Naive B cell (primary cell): Measurements from ENCODE around the gene S100A1. TPM values are rescaled to one million over a fixed set of nuclear protein-coding genes. Genes with fewer than 3 reads are reported as not detected.

ENCODE experiments used
- ATAC-seq, 2 donors: fragments of 150-1000 bp; cut with Tn5 transposase; 2 replicates each; pipeline ENCODE4 v1.10.0; 2021; ENCODE audit warnings: low read depth in 2 of 2, mild to moderate bottlenecking in 2 of 2, moderate library complexity in 2 of 2
- DNase-seq: peaks from one replicate; pipeline ENCODE4 v3.0.0; 2022
- H3K27ac Mint-ChIP-seq, 6 donors: one replicate each; pipeline ENCODE4 v1.8.0; 2020 to 2022; ENCODE audit warnings: mild to moderate bottlenecking in 6 of 6, mixed read lengths in 6 of 6, moderate library complexity in 5 of 6, inconsistent platforms in 2 of 6
- H3K27me3 Mint-ChIP-seq, 3 donors: one replicate each; pipeline ENCODE4 v1.8.0; 2021 to 2022; ENCODE audit warnings: mixed read lengths in 3 of 3, mild to moderate bottlenecking in 1 of 3
- H3K36me3 Mint-ChIP-seq, 2 donors: one replicate each; pipeline ENCODE4 v1.8.0; 2020 to 2022; ENCODE audit warnings: mixed read lengths in 2 of 2, inconsistent platforms in 1 of 2, mild to moderate bottlenecking in 1 of 2
- H3K4me1 Mint-ChIP-seq, 3 donors: one replicate each; pipeline ENCODE4 v1.8.0; 2020 to 2022; ENCODE audit warnings: mixed read lengths in 3 of 3, inconsistent platforms in 1 of 3, mild to moderate bottlenecking in 1 of 3, moderate library complexity in 1 of 3
- H3K4me3 Mint-ChIP-seq, 8 donors: one replicate each; pipeline ENCODE4 v1.8.0; 2020 to 2022; ENCODE audit warnings: mild to moderate bottlenecking in 8 of 8, mixed read lengths in 8 of 8, moderate library complexity in 8 of 8, inconsistent platforms in 2 of 8
- H3K9me3 Mint-ChIP-seq, 7 donors: one replicate each; pipeline ENCODE4 v1.8.0; 2020 to 2022; ENCODE audit warnings: mixed read lengths in 7 of 7, mild to moderate bottlenecking in 5 of 7, inconsistent platforms in 2 of 7, moderate library complexity in 1 of 7
- polyA plus RNA-seq, 6 donors: library from polyadenylated mRNA; unstranded; fragments of 300-500 nt; fragmentation: Illumina TruSeq; gene quantifications; one replicate each; pipeline ENCODE4 v1.2.3, GENCODE V29; 2021; ENCODE audit warnings: low read depth in 6 of 6

Gene S100A1
- polyA plus RNA-seq, 6 donors from 2014 or later: not detected

DNA sequence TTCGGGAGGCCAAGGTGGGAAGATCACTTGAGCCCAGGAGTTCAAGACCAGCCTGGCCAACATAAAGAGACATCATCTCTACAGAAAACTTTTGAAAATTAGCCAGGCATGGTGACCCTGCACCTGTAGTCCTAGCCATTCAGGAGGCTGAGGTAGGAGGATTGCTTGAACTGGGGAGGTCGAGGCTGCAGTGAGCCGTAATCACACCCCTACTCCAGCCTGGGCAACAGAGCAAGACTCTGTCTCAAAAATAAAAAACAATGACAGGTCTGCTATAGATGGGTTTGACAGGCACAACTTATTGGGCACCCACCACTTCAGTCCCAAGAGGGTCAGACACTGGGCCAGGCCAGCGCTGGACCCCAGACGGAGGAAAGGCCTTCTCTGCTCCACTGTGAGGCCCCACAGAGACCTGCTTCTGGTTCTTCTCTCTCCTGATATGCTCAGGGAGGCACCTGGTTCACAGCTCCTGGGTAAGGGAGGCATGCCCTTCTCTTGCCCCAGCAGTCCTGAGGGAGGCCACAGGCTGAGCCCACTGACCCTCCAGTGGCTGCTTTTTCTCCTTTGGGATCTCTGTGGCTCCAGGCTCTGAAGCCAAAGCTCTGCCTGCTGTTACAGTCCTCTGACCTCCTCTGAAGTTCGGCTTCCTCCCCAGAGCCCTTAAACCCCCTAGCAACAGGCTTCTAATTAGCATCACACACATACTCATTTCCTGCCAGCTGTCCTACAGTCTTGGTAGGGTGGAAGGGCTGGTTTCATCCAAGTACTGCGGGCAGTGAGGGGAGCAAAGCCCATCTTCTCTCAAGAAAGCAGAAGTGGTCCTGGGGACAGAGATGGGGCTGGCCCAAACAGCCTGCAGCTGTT lies 29.7 kb upstream of the S100A1 start:
- ATAC-seq: peak; percentile 97 to 98
- Mint-ChIP-seq H3K4me3 (peak overlapping the region in 7 of 8 donors; percentile 10 to 87 (median 76)), H3K27me3 (no peaks in the 10 kb centered on the region), H3K36me3 (no peaks in the 10 kb centered on the region), H3K4me1 (peaks cover 22 to 58% (median 48%) of the 10 kb centered on the region in 3 donors), H3K27ac (peak overlapping the region; percentile 96 to 100 (median 98)), H3K9me3 (no peaks in the 10 kb centered on the region)
- peak; percentile 85 for DNase-seq

DNA sequence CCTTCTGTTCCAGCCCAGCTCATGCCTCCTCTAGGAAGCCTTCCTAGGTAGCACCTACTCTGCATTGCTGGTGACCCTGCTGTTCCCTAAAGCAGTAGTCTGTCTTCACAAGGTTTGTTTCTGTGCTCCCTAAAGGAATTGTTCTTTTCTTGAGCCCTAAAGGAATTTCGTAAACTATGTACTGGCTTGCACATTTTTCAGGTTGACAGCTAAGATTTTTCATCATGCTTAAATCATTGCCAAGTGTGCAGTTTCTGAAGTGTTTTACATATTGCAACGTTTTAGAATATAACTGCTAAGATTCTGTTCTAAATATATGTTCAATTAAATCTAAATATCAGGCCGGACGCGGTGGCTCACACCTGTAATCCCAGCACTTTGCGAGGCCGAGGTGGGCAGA lies 28.4 kb upstream of the S100A1 start:
- no peak for ATAC-seq
- no peaks in the 10 kb centered on the region for H3K9me3 Mint-ChIP-seq
- no peak for DNase-seq
- H3K27me3 Mint-ChIP-seq: no peaks in the 10 kb centered on the region
- peak overlapping the region in 4 of 6 donors; percentile 56 to 96 (median 91) for H3K27ac Mint-ChIP-seq
- peaks cover 22 to 58% (median 48%) of the 10 kb centered on the region in 3 donors for H3K4me1 Mint-ChIP-seq
- peak overlapping the region in 1 of 8 donors; percentile 61 for H3K4me3 Mint-ChIP-seq
- H3K36me3 Mint-ChIP-seq: no peaks in the 10 kb centered on the region

DNA sequence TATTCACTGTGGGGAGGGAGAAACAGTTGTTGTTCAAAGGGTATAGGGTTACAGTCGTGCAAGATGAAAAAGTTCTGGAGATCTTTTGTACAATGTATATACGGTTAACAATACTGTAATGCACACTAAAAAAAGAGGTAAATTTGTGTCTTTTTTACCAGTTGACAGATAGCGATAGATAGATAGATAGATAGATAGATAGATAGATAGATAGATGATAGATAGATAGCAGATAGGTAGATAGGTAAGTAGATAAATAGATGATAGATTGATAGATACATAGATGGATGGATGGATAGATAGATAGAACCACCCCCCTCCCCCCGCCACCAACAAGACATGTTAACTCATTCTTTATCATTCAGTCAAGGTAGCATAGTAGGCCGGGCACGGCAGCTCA lies 25.5 kb upstream of the S100A1 start:
- ATAC-seq (no peak), DNase-seq (no peak)
- H3K9me3 Mint-ChIP-seq: no peaks in the 10 kb centered on the region
- H3K27ac Mint-ChIP-seq: peak overlapping the region in 1 of 6 donors; percentile 22
- H3K4me3 Mint-ChIP-seq: no peak overlapping the region
- peaks cover 19 to 40% (median 29%) of the 10 kb centered on the region in 3 donors for H3K4me1 Mint-ChIP-seq
- no peaks in the 10 kb centered on the region for H3K36me3 Mint-ChIP-seq
- no peaks in the 10 kb centered on the region for H3K27me3 Mint-ChIP-seq

DNA sequence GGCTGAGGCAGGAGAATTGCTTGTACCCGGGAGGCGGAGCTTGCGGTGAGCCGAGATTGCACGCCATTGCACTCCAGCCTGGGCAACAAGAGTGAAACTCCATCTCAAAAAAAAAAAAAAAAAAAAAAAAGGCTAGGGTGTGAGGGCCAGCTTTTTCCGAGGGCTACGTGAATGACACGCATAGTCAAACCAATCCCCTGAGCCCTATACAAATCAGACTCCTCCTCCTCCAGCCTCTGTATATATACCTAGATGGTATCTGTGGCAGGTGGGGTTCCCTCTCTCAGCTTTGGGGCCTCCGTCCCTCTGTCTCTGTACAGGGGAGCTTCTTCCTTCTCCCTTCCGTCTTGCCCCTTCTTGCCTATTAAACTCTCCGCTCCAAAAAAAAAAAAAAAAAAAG lies 22.0 kb upstream of the S100A1 start:
- no peak overlapping the region for H3K27ac Mint-ChIP-seq
- H3K9me3 Mint-ChIP-seq: no peaks in the 10 kb centered on the region
- DNase-seq (no peak), ATAC-seq (no peak)
- H3K4me1 Mint-ChIP-seq: peaks cover 4 to 16% (median 10%) of the 10 kb centered on the region in 3 donors
- no peak overlapping the region for H3K4me3 Mint-ChIP-seq
- H3K36me3 Mint-ChIP-seq: no peaks in the 10 kb centered on the region
- no peaks in the 10 kb centered on the region for H3K27me3 Mint-ChIP-seq

DNA sequence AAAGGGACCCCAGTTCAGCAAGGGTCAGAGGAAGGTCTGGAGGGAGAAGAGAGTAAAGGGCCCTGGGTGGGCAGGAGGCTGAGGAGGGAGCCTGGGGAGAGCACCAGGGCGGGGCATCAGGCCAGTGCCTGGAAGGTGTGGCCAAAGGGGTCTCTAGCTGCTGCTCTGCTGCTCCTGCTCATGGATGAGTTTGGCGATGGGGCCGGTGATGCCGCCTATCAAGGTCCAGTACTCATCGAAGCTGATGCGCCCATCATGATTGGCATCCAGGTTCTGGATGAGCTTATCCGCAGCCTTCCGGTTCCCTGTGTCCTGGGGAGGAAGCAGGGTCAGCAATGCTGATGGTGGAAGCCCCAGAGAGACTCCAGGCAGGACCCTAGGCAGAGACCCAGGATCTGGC lies 20.9 kb upstream of the S100A1 start:
- H3K4me1 Mint-ChIP-seq: peaks cover 3 to 5% (median 4%) of the 10 kb centered on the region in 3 donors
- no peak for ATAC-seq
- H3K4me3 Mint-ChIP-seq: no peak overlapping the region
- no peak for DNase-seq
- no peaks in the 10 kb centered on the region for H3K9me3 Mint-ChIP-seq
- H3K27ac Mint-ChIP-seq: peak overlapping the region in 1 of 6 donors; percentile 16
- no peaks in the 10 kb centered on the region for H3K36me3 Mint-ChIP-seq
- H3K27me3 Mint-ChIP-seq: no peaks in the 10 kb centered on the region

DNA sequence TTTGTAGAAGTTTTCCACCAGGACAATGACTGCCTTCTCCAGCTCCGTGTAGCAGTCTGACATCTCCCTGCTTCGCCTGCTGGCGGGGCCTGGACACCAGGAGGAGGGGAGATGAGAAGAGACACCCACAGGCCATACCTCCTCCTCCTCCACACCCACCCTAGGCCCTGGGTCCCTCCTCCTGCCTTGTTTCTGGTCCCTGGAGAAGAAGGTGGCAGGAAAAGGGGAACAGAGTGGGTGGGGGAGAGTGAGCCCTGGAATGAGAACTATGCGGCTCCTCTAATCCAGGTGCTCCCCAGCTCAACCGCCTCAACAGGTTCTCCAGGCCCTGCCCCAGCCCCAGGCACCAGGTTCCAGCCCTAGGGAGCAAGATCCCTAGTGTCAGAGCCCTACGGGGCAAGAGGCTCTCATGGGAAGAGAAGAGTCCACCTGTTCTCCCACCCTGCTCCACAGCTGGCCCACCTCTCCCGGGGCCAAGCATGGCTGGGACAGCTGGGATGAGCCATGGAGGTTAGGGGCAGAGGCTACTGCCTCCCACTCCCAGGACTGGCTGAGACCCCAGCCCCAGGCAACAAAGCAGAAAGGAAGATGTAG lies 20.0 kb upstream of the S100A1 start:
- DNase-seq: no peak
- Mint-ChIP-seq H3K27me3 (no peaks in the 10 kb centered on the region), H3K4me3 (no peak overlapping the region), H3K4me1 (no peaks in the 10 kb centered on the region), H3K9me3 (no peaks in the 10 kb centered on the region), H3K36me3 (no peaks in the 10 kb centered on the region), H3K27ac (peak overlapping the region in 1 of 6 donors; percentile 27)
- ATAC-seq: no peak

DNA sequence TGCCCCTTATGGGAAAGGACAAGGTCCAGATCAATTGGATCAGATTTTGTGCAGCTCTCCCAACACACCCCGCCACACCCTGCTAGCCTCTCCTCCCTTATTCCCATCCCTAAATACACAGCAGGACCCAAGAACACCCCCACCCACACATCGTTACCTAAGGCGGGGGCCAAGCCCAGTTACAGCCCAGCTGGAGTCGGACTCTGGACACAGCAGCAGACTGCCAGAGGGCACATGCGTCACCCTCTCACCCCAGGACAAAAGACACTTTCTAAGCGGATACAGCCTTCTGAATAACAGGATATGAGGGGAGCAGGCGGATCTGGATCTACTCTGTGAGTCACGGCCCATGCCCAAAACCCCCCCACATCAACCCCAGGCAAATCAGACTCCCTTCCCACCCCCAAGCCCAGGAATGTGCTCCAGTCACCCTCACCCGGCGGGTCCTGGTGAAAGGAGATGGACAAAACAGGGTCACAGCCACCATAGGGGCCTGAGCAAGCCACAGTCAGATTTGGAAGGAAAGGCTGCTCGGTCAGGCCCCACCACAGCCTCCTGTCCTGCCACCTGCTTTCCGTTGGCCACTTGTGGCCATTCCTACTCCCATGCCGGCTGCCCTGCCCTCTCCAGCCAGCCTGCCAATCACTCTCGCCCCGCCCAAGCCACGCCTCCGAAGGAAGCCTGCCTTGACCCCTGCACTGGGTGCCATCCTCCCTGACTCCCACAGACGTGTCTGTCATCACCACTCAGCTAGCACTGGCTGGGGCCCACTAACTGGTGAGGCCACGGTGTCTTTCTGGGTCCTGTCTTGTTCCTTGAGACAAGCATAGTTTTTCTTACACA lies 19.3 kb upstream of the S100A1 start:
- no peak overlapping the region for H3K4me3 Mint-ChIP-seq
- no peak for DNase-seq
- H3K9me3 Mint-ChIP-seq: no peaks in the 10 kb centered on the region
- no peaks in the 10 kb centered on the region for H3K36me3 Mint-ChIP-seq
- H3K27ac Mint-ChIP-seq: peak overlapping the region in 1 of 6 donors; percentile 16
- ATAC-seq: no peak
- H3K27me3 Mint-ChIP-seq: no peaks in the 10 kb centered on the region
- no peaks in the 10 kb centered on the region for H3K4me1 Mint-ChIP-seq

DNA sequence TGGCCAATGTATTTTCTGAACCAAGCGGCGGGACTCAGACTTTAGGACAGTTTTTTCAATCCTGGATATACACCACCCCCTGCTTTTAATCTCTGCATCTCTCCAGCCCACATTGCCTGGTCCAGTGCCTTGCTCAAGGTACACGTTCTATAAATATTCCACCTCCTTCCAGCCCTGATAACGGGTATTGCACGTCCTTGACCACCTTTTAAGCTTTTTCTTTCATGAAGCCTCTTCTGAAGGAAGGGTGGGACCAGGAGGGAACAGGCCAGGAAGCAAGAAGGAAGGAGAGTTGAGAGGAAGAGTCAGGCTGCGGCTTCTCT lies 18.7 kb upstream of the S100A1 start:
- no peak for DNase-seq
- no peak overlapping the region for H3K27ac Mint-ChIP-seq
- no peaks in the 10 kb centered on the region for H3K4me1 Mint-ChIP-seq
- H3K27me3 Mint-ChIP-seq: no peaks in the 10 kb centered on the region
- H3K4me3 Mint-ChIP-seq: no peak overlapping the region
- H3K36me3 Mint-ChIP-seq: no peaks in the 10 kb centered on the region
- no peaks in the 10 kb centered on the region for H3K9me3 Mint-ChIP-seq
- no peak for ATAC-seq

DNA sequence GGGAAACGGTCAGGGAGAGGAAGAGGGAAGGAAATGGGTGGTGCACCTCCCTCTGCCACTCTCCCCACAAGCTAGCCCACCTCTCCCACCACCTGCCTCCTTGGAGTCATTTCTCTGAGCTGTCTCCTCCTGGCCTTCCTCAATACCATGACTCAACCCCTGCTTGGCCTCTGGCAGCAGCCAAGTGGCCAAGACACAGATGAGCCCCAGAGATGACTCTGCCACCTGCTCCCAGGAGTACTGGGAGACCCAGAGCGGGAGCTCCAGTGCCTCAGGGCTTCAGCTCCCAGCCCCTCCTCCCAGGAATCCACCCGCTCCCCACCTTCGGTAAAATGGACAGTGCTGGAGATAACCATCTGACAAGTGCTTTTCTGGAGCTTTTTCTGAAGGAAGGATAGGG lies 17.9 kb upstream of the S100A1 start:
- no peak overlapping the region for H3K4me3 Mint-ChIP-seq
- no peak overlapping the region for H3K27ac Mint-ChIP-seq
- no peaks in the 10 kb centered on the region for H3K9me3 Mint-ChIP-seq
- ATAC-seq (no peak), DNase-seq (no peak)
- H3K27me3 Mint-ChIP-seq: no peaks in the 10 kb centered on the region
- no peaks in the 10 kb centered on the region for H3K4me1 Mint-ChIP-seq
- H3K36me3 Mint-ChIP-seq: no peaks in the 10 kb centered on the region

DNA sequence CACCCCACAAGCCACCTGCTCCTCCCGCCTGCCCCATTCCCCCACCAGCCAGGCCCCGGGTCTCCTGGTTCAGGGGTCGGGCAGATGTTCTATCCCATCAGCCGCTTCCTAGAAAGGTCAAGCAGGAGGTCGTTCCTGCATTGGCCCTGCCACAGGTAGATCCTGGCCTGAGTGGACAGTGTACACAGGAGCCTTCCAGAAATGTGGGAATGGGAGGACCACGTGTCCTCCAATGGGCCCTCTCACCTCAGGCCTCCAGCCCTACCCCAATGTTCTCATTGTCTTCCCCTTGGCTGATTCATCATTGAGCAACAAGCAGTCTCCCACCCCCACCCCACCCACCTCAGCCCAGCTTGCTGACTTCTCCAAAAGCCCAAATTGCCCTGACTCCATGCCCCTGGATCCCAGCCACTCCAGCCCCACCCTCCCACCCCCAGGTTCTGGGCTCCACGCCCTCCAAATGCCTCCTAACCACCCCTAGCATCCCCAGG lies 17.4 kb upstream of the S100A1 start:
- ATAC-seq (no peak), DNase-seq (no peak)
- no peaks in the 10 kb centered on the region for H3K4me1 Mint-ChIP-seq

DNA sequence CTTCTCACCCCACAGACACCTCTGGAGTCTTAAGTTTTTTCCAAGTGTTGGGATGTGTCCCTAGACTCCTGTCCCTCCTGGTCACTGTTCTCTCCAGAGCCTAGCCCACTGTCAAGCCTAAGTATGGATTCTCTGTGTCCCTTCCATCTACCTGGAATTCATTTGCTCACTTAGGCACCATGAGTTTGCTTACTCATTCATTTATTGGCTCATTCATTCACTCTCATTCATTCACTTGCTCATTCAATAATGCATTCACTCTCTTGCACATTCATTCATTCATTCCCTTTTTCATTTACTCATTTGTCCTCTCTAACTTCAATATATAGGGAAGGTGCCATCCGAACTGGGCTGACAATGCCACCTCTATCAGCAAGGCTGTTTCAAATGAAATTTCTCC lies 16.9 kb upstream of the S100A1 start:
- no peaks in the 10 kb centered on the region for H3K27me3 Mint-ChIP-seq
- peak overlapping the region in 2 of 6 donors; percentile 6 to 17 for H3K27ac Mint-ChIP-seq
- no peaks in the 10 kb centered on the region for H3K36me3 Mint-ChIP-seq

More for the DNA sequence above, 17.4 kb upstream of the S100A1 start:
- H3K27me3 Mint-ChIP-seq: no peaks in the 10 kb centered on the region
- no peaks in the 10 kb centered on the region for H3K9me3 Mint-ChIP-seq
- no peaks in the 10 kb centered on the region for H3K36me3 Mint-ChIP-seq
- H3K27ac Mint-ChIP-seq: no peak overlapping the region
- no peak overlapping the region for H3K4me3 Mint-ChIP-seq

DNA sequence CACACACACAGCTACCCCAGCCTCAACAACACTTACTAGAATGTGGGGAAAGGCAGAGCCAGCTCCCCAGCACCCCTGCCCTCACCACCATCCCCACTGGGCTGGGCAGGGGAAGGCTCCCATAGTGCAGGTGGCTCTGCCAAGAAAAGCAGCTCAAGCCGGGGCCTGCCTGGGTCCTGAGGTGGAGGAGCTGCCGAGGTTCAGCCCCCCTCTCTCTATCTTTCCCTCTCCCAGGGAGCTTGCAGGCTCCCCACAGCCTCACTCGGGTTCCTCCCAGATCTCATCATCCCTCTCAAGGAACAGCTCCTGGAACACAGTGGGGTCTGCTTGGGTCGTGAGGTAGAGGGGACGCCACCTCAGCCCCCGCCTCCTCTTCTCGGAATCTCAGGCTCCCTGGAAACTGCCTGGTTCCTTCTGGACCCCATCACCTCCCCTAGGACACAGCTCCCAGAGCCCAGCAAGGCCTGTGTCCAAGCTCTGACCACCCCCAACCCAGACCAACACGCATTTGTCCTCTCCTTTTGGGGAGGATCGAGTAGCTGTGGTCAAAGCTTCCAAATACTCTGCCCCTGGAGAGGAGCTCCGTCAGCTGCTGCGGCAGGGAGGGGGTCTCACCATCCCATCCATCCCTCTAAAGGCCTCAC lies 16.0 kb upstream of the S100A1 start:
- ATAC-seq (no peak), DNase-seq (no peak)
- H3K9me3 Mint-ChIP-seq: no peaks in the 10 kb centered on the region
- H3K36me3 Mint-ChIP-seq: no peaks in the 10 kb centered on the region
- H3K4me1 Mint-ChIP-seq: peaks cover 0 to 4% (median 0%) of the 10 kb centered on the region in 3 donors
- H3K4me3 Mint-ChIP-seq: peak overlapping the region in 1 of 8 donors; percentile 5
- peak overlapping the region in 3 of 6 donors; percentile 56 to 80 (median 72) for H3K27ac Mint-ChIP-seq
- H3K27me3 Mint-ChIP-seq: no peaks in the 10 kb centered on the region

More for the DNA sequence above, 16.9 kb upstream of the S100A1 start:
- Mint-ChIP-seq H3K4me1 (no peaks in the 10 kb centered on the region), H3K9me3 (no peaks in the 10 kb centered on the region), H3K4me3 (no peak overlapping the region)
- ATAC-seq (no peak), DNase-seq (no peak)

DNA sequence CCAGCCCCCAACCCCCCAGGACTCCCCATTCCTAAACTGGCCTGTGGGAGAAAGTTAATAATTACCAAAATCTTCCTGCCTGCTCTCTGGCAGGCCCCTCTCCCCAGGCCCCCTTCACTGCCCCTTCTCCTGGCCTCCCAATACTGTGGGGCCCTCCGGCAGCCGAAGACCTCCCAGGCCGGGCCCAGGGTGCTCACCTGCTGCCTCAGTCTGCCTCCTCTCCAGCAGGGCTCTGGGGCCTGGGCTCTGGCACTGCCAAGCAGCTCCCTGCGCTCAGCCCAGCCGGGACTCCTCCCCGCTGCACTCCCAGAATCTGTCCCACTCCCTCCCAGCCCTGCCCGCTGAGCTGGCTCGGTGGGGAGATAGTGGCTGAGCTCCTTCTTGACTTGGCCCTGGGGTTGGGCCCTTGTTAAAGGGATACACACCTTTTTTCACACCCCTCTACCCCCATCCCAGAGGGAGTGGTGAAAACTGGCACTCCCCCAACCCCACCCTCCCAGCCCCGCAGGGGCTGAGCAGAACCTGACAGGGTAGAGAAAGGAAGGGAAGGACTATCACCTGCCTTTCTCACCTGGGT lies 15.4 kb upstream of the S100A1 start, which contains the start of gene S100A16:
Gene S100A16 (minus strand): TSS at position 383 of the 577 bp plus-strand sequence. CDS start 4,986 bp downstream, outside the sequence.
- no peak for ATAC-seq
- Mint-ChIP-seq H3K4me3 (peak within 1 kb of the TSS in 1 of 8 donors; percentile 29), H3K27ac (peak within 1 kb of the TSS in 4 of 6 donors; percentile 49 to 80 (median 64)), H3K27me3 (no peaks in the 10 kb centered on the region), H3K36me3 (no peaks in the 10 kb centered on the region), H3K4me1 (peaks cover 0 to 9% (median 0%) of the 10 kb centered on the region in 3 donors), H3K9me3 (no peaks in the 10 kb centered on the region)
- no peak for DNase-seq
